NCI-H345 treated with DMSO at 0.1 percent for 48 hours (cell line): Measurements from ENCODE around the gene INTS3.
A peak's percentile ranks its signal among the peaks of the same experiment; 100 is the strongest.
"Not testable (repeated sequence)": the region's sequence is repeated elsewhere in the genome, so short reads cannot be mapped to it uniquely, and the experiment has no call there.

Source experiments
- DNase-seq: peaks from one replicate; lab custom pipeline; 2025; ENCODE audit not compliant: unreplicated experiment; lab: John Stamatoyannopoulos, UW

The INTS3 gene

DNA sequence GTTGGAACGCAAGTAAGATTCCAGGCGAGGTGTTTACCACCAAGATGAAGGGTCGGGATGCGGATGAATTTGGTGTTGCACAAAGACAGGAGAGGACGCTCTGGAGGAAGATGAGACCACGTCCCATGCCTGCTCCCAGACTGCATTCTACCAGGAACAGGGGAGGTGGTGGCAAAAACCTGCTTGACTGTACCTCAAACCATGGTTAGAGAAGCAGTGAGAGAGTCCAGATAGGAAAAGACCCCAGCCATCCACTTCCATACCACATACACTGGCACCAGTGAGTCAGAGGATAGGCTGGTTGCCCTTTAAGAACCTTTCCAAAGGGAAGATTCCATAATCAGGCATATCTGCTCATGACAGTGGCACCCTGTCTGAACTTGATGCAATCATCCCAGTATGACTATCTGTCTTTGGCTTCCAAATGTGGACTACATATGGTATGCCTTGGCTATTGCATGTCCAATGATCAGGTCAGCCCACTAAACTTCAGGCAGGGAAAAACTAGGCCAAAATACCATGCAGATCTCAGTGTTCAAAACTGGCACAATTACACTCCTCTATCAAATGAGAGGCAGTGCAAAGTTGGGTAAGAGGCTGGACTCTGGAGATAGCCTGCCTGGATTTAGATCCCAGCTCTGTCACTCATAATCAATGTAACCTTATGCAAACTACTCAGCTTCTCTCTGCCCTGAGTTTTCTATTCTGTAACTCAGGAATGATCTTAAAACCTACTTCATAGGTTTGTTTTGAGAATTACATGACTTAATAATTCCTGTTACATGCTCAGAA is 28.7 kb upstream of the INTS3 start:
- DNase-seq: no peak

DNA sequence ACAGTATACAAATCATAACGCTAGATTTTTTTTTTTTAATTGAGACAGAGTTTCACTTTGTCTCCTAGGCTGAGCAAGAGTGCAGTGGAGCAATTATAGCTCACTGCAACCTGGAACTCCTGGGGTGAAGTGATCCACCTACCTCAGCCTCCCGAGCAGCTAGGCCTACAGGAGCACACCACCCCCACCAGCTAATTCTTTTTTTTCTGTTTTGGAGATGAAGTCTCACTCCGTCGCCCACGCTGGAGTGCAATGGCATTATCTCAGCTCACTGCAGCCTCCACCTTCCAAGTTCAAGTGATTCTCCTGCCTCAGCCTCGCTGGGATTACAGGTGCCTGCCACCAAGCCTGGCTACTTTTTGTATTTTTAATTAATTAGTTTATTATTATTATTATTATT is 28.1 kb upstream of the INTS3 start:
- DNase-seq: no peak

DNA sequence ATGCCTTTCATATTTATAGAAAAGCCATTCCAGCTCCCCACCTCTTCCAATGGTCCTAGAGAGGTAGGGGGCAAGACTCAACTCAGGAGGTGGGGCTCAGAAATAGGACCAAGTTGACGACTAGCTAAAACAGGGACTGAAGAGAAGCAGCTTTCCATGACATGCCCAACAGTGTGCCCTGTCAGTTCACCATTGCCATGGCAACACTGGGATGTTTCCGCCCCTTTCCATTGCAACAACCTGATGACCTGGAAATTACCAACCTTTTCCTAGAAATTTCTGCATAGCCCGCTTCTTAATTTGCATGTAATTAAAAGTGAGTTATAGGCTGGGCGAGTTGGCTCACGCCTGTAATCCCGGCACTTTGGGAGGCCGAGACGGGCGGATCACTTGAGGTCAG is 22.4 kb upstream of the INTS3 start:
- no peak for DNase-seq

DNA sequence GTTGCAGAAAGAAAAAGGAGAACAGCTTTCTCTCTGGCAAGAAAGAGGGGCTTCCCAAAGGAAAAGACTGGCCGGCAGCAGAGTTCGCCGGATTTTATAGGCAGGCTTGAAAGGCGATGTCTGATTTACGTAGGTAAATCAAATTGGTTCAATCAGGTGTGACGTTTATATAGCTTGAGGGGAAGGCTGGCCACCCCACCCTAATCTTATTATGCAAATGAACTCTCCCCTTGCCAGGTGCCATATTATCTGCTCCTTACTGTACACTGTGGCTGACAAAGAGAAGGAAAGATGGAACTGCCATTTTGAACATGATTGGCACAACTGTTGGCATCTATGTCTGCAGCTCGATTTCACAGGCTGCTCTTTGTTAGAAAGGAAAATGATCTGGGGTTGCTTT is 16.8 kb upstream of the INTS3 start:
- no peak for DNase-seq

DNA sequence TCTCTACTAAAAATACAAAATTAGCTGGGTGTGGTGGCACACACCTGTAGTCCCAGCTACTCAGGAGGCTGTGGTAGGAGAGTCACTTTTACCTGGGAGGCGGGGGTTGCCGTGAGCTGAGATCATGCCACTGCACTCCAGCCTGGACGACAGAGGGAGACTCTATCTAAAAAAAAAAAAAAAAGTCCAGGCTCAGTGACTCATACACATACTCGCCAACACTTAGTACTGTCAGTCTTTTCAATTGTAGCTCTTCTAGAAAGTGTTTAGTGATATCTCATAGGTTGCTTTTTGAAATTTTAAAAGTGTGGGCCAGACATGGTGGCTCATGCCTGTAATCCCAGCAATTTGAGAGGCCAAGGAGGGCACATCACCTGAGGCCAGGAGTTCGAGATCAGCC is 11.6 kb upstream of the INTS3 start:
- DNase-seq: not testable (repeated sequence)

DNA sequence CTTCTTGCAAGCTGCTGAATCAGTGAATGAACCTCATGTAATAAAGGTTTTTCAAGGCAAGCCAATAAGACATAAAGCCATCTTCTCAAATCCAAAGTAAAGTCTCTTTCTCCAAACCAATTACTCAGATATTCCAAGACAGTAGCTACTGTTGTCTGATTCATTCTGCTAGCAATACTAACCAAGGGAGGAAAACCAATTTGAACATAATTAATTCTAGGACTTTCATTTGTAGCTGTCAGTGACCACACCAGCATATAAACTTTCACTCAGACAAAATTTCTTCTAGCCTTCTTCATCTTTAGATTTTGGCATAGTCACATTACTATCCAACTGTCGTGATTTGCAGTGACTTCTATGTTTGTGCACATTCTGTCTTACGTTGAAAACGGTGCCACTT is 10.5 kb upstream of the INTS3 start:
- DNase-seq: no peak

DNA sequence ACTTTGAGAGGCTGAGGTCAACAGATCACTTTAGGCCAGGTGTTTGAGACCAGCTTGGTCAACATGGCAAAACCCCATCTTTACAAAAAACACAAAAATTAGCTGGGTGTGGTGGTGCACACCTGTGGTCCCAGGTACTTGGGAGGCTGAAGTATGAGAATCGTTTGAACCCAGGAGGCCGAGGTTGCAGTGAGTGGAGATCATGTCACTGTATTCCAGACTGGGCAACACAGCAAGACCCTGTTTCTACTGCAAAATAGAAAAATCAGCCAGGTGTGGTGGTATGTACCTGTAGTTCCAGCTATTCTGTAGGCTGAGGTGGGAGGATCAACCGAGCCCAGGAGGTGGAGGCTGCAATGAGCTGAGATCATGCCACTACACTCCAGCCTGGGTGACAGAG is 4.2 kb upstream of the INTS3 start:
- DNase-seq: no peak

DNA sequence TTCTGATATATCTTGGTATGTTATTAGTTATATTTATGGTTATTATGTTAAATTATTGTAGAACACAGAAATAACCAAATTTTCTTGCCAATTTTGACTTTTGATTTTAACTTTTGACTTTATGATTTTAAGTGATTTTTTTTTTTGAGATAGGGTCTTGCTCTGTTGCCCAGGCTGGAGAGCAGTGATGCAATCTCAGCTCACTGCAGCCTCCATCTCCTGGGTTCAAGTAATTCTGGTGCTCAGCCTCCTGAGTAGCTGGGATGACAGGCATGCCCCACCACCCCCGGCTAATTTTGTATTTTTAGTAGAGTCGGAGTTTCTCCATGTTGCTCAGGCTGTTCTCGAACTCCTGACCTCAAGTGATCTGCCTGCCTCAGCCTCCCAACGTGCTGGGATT is 3.2 kb upstream of the INTS3 start:
- not testable (repeated sequence) for DNase-seq

DNA sequence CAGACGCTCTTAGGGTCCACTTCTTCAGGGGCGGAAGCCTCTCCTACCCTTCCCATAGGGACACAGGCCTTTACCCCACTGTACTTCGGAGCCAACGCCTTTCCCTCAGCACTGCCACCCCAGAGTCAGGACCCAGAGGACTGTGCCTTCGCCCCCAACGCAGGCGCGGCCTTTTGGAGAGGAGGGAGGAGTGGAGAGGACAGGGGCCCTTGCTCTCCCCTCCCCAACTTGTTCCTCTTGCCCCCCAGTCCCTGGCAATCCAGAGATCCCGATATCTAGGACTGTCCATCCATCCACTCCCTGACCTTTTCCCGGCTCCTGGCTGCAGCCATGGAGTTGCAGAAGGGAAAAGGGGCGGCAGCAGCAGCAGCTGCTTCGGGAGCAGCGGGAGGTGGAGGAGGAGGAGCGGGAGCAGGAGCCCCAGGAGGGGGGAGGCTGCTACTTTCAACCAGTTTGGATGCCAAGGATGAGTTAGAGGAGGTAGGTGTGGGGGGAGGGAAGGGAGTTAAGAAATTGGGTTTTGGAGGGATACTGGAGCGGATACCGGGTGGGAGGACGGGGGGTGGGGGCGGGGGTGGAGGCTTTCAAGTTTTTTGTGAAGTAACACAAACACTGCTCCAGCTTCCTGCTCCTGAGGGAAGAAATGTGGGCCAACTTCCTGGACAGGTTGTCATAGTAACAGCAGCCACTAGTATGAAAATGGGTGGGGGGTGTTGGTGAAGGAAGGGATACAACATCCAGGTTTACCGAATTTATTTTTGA is 636 bp downstream of the INTS3 start:
- peak; percentile 56 for DNase-seq

DNA sequence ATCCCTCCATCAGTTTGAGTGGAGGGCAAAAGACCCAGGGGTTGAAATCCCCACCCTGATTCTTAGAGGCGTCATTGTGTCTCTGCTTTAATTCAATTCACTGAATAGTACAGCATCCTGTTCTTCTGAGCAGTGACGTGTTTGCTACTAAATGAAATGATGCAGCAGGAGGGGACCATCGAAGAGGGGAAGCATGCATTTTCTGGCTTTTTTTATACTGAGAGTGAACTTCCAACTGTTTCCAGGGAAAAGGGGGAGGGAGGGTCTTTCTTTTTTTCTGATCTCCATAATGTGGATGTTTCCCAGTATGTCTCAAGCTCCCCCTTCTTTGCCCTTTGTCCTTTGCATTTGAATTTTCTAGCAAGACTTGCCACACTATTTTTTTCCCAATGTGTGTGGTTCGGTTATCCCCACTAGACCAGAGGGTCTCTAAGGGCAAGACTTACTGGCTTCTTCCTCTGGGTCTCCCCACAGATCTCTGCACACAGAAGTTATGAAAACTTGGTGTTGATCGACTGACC is 2.7 kb downstream of the INTS3 start:
- DNase-seq: no peak

DNA sequence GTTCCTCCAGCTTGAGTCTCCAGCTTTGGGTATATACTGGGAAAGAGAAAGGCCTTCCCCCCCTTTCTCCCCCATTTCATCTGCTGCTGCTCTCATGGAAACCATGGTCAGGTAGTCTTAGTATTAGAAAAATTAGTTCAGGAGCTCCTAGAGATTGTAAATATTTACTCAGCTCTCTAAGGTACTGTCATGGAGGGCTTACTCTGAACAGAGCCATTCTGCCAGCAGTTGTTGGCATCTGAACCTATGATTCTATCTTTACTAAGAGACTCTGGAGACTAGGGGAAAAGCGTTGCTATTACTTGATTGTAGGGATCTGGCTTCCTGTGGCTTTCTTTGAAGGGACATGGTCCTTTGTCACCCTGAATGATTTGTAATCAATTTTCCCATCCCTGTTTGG is 6.1 kb downstream of the INTS3 start:
- DNase-seq: peak; percentile 68

DNA sequence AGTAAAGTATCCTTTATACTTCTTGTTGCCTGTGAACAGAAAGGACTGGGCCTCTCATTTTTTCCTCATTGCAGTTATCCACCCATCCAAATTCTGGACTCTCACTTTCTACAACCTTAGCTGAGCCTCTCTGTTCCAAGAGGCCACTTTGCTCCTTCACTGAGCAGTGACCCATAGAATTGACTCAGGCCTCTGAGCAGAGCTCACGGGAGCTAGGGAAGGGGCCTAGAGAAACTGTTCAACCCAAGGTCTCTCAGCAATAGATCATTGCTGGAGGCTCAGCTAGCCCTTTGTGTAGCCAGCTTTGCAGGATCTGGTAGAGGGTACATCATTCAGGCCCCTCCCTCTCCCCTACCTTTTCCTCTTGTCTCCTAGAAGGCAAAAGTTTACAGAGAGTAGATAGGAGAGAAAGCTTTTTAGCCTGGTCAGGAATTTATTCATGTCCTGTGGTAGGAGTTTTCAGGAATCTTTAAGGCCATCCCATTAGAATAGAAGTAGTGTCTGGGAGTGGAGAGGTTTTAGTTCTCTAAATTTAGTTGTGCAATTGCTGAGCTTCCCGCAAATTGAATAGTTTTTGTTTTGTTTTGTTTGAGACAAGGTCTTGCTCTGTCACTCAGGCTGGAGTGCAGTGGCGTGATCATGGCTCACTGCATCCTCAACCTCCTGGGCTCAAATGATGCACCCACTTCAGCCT is 6.7 kb downstream of the INTS3 start:
- no peak for DNase-seq

DNA sequence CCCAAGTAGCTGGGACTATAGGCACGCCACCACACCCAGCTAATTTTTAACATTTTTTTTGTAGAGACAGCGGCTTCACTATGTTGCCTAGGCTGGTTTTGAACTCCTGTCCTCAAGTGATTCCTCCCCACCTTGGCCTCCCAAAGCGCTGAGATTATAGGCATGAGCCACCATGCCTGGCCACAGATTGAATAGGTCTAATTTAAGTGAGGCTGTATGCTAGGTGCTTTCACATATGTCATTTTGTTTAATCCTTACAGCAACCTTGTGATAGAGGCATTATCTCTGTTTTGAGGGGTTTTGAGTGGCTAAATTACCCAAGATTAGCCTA is 7.2 kb downstream of the INTS3 start:
- no peak for DNase-seq

DNA sequence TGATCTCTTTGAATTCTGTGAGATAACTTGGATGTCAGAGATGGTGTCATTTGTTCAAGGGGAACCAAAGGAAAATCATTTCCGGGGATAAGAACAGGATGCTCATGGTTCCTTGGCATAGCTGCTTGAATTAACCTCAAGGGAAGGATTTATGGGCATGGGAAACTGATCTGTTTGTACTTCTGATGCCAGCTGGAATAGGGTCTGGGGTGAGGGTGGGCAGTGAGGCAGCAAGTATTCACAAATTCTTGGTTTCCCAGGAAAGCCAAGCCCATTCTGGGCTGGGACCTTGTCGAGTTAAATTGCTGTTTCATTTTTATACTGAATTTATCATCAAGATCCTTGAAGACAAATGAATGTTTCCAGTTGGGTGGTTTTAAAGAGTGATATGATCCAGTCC is 14.1 kb downstream of the INTS3 start:
- no peak for DNase-seq

DNA sequence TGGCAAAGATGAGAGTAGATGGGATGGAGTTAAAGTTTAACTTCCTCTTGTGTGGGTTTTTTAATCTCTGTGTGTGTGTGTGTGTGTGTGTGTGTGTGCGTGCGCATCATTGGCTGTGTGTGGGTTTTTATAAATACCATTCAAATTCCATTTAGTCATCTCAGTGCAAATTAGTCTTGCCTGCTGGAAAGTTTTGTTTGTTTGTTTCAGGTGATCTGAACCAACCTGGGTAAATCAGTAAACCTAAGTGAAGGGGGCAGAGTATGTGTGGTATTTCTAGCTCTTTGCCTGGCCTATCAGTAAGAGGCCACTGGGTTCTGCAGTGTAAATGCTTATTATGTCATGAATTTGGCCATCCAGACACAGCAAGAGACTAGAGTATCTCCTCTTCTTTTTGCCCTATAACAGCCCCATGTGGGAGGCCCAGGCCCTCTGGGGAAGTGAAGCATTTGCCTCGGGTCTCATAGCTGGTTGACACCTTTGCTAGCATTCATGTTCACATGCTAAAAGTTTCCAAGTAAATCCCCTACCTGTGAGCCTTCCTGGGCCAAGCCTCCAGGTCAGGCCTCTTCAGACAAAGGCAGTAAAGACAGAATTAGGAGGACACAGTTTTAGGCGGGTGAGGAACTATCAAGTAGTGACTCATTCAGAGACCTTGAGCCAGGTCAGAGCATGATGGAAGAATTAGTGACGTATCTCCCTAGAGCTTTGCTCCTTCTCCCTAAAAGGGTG is 14.7 kb downstream of the INTS3 start:
- no peak for DNase-seq

DNA sequence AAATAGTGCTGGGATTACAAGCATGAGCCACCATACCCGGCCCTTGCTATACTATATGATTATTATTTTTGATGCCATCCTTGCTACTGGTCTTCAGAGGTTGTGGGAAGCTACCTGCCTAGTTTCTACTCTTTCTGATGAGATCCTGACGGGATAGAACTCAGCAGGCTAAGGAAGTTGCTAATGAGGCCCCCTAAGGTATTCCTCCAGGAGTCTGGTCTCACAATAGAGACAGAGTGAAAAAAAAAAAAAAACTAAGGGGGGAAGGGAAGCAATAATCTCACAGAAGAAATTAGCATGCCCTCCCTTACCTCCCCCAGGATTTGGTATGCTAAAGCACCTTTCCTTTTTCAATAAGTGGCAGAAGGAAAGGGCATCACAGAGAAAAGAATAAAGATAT is 17.6 kb downstream of the INTS3 start:
- no peak for DNase-seq

DNA sequence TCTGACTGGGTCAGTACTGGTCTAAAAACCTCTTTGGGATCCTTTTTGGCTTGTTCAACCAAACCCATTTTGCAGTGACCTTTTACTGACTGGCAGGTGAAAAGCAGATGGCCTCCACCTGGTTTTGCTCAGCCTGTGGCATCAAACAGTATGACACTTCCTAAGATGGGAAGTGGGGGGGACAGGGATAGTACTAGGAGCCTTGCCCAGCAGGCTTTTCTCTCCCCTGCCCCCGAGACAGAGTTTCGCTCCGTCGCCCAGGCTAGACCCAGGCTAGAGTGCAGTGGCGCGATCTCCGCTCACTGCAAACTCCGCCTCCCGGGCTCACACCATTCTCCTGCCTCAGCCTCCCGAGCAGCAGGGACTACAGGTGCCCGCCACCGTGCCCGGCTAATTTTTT is 18.3 kb downstream of the INTS3 start:
- DNase-seq: no peak

DNA sequence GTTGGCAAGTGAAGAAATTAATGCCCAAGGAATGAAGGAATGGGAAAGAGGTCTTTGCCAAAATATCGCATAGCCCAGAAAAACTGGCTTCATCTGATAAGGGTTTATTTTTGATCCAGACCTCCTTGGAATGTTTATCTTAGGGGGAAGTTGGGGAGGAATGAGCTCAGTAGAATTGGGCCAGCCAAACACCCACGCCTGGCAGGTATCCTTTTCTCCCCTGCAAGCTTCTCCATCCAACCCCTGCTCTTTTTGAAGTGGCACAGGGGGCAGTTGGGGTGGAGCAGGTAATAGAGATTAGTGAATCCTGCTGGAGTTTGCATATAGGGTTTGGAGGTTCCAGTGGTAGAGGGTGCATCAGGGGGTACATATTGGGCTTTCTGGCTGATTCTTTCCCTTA is 21.1 kb downstream of the INTS3 start:
- no peak for DNase-seq

DNA sequence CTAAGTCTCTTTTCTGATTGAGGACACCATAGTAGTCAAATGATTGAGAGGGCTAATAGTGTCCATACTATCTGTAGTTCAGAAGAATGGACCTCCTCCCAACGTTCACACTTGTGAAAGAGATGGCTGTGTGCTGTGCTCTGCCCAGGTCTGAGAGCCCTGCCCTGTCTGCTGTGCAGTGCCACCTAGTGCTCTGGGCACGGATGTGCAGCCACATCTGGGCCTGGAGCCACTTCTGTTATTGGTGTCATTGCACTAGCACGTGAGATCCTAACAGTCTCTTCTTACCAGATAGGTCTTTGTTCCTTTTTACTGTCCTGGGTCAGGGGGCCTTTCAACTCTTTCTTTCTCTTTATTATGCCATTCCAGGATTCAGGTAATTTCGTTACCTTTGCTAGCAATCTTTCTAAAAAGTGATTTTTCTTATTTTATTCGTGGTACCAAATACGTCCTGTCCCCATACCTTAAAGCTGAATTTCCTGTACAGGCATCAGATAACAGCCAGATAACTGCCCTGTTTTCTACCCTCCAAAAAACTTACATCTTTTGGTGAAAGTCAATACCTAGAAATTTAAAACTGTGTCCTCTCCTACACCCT is 21.7 kb downstream of the INTS3 start:
- DNase-seq: peak; percentile 83

DNA sequence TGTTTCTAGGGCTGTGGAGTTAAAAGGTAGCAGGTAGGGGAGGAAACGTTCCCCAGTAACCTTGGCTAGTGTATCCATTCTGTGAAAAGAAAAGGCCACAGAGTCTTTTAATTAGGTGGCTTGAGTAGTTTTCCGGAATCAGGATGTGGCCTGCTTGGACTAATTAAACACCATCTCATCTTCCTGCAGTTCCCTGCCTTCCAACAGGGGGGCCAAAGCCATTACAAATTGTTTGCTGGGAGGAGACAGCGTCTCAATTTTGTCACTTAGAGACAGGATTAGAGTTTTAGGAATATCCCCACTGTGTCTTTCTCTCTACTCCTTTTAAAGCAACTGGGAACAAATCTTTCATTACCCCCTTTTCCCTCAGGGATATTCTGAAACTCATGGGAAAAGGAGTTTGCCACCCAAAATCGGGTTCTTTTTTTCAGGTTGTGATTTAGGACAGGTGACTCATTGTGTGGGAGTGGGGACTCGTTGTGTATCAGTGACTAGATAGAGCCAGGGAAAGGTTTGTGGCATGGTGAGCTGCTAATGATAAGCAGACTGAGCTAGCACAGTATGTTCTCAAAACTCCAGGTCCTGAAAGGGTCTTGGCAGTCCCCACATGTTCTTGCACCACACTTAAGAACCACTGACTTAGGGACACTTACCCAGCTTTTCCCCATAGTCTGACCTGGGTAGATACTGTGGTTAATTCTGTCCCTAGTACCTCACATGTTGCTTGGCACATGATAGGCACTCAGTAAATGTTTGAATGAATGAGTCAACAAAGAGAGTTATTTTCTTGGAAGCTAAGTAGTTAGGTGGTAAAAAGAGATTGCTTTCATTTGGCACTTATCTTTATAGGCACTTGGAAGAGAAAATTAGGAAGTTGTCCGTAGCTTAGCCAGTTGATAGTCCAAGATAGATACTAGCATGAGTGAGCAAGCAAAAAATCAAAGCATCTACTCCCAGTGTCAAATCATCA is 22.5 kb downstream of the INTS3 start:
- no peak for DNase-seq
